ENCODE results near the gene MMRN2.
"Not testable (repeated sequence)": the region's sequence is repeated elsewhere in the genome, so short reads cannot be mapped to it uniquely, and the experiment has no call there.

The MMRN2 gene

DNA sequence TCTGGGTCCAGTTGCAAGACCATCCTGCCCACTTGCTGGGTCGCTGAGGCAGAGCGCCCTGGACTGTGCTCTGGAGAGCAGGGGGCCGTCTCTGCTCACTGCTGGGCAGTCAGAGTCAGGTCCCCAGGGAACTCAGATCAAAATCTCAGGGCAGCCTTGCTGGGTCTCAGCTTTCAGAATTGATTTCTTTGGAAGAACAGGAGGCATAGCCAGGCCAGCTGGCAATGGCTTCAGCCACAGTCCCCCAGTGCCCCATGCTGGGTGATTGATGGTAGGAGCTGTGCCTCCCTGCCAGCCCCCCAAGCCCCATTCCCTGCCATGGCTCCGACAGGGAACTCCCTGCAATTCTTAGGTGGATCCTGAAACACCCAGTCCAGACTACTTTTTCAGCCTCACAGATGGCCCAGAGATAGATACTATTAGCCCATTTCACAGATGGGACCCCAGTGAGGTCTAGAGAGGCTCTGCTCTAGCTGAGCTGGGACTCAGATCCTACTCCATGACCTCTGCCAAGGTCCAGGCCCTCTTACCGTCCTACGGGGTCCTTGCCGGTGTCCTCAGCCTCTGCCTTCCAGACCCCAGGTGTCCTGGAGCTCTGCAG, 467 bp downstream of the MMRN2 start:
- no peak for DNase-seq

DNA sequence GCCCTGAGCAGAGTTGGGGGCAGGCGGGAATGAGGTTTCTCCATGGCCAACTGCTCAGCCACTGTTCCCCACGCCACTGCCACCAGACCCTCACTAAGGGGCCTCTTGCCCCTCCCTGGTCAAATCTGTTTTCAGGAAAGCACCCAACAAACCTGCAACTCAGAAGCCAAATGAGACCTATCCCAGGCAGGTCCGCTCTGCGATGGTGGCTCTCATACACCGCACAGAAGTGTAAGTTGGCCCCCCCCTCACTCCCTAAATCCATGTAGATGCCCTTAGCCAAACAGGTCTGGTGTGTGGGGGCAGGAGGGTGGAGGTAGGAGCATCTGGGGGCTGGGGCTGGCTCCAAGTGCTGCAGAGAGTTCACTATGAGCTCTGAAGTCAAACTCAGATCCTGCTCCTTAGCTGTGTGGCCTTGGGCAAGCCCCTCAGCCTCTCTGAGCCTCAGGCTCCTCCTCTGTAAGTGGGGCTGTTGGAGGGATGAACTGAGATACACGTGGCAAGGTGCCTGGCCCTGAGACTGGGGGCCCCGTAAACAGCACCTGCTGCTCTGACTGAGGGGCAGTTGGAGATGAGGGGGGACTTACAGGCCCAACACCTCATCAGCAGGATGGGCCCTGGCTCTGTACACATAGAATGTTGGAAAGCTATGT, 1.1 kb downstream of the MMRN2 start:
- no peak for DNase-seq

DNA sequence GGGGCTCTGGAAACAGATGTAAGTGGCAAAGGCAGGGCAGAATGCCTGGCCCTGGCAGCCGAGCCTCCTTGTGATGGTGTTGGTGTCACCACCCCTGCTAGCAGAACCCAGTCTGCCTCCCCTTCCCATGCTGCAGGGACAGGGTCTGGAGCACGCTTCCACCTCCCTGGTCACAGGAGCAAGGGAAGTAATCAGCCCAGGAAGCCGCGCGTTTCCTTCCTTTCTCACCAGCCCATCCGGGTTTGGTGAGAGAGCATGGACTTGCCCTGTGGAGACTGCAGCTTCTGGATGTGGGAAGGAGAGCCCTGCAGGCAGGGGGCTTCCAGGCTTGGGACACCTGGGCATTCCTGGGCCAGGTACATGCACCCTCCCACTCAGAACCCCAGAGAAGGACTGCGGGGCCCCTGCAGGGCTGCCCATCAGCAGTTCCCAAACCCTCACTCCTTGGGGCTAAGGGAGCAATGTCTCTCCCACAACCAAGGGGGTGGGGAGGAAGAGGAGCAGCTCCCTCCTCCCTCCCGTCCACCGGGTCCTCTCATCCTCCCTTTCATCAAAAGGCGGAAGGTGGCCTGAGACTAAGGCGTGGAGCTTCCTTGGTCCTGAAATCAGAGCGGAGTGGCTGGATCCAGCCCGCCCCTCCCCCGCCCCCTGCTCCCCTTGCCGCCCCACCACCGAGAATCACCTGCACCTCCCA, 1.8 kb downstream of the MMRN2 start:
- DNase-seq, result no peak

DNA sequence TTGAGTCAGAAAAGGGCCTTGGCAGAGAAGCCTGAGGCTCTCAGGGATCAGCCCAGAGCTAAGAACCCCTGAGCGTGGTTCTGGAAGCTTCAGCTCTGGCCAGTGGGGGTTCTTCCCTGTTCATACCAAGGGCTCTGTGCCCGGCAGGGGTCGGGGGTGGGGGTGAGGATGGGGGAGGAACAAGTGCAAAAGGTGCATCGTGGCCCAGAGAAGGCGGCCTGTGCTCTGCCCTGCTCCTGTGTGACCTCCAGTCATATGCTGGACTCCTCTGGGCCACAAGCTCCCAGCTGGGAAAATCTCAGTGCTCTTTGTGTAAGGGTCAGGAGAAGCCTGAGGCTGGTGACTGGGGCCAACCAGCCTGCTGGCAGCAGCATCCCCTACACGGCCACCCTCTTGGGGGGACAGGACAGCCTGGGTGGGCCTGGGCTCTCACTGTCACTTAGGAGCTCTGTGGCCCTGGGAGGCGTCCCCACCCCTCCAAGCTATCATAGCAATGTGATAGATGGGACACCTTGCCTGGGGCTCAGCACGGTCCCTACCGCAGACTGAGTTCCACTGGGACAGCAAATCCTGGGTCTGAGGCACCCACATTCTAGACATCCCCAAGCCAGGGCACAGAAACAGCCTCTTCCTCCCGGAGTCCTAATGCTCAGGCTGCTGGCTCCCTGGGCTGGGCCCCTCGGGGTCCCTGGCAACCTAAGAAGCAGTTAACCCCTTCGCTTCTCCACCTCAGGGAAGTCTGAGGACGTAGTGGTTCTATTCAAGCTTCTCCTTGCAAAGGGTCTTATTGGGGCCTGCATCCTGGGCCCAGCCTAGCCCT, 2.5 kb downstream of the MMRN2 start:
- no peak for DNase-seq

DNA sequence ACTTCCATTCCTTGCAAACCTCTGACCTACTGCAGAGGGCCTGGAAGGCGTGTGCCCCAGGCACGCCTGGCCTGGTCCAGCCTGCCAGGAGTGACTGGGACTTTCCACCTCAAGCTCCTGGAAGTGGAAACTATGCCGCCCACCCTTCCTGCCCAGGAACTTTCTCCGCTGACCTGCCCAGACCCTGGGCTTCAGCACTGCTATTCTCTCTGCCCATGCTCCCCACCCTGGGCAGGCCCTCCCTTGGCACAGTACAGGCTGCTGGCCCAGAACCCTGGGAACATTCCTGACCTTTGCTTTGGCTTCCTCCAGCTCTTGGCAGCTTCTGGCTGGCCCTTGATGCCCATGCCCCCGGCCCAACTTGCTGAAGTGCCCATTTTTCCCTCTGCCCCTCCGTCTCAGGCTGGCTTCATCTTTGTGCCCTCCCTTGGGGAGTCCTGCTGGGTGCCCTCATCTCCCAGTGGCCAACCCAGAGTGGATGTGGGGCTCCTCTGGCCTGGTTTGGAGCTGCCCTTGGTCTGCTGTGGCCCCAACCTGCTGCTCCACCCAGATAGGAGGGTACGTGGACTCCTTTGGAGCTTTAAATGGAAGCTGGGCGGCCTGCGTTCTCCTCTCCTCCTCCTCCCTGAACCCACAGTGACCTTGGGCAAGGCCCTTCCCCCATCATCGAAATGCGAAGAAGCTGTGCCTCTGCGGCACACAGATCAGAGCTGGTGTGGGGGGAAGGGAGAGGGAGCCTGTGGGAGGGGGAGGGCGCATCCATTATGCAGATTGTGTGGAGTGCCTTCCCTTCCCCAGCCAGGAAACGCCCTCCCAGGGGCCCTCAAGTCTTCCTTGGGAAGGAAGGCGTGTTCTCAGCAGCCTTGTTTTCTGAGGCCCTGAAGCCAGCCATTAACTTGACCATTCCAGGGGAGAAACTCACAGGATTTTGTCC, 3.4 kb downstream of the MMRN2 start:
- DNase-seq, result no peak

DNA sequence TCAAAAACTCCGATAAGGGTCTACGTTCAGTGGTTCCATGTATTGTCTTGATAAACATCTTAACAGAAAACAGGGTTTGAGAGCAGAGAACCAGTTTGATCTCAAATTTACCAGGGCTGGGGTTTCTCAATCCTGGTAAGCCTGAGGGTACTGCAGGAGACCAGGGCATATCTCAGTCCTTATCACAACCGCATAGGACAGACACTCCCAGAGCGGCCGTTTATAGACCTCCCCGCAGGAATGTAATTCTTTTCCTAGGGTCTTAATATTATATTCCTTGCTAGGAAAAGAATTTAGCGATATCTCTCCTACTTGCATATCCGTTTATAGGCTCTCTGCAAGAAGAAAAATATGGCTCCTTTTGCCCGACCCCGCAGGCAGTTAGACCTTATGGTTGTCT, 4.7 kb downstream of the MMRN2 start:
- not testable (repeated sequence) for DNase-seq

DNA sequence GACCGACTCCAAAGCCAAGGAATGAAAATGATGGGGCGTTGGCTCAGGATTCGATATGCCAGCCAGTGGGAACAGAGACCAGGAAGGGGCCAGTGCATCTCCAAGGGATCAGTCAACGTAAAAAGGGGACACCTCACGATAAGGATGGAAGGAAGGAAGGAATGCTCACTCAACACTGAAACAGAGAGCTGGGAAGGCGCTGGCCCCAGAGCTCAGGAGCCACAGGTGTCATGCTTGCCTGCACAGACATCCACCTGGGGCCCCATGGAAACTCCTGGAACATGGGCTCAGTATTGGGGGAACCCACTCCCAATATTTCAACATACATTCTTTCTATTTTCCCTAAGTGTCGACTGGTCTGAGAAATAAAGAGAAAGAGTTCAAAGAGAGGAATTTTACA, 5.3 kb downstream of the MMRN2 start:
- DNase-seq, result no peak

DNA sequence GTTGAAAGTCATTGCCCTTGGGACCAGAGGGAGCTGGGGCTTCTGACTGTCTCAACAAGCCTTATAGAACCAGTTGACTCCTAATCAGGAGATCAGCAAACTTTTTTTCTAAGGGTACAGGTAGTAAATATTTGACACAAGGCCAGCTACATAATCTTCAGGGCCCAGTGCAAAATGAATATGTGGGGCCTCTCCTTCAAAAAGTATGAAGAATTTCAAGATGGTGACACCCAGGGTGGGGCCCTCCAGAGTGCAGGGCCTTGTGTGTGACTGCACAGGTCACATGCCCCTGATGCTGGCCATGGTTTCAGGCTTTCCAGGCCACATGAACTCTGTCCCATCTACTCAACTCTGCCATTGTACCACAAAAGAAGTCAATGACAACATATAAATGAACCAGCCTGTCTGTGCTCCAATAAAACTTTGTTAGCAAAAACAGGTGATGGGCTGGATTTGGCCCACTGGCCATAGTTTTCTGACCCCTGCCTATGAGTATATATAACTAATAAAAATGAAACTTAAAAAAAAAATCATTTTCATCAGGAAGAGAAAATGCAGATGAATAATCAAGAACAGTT, 6.1 kb downstream of the MMRN2 start:
- DNase-seq, result no peak

DNA sequence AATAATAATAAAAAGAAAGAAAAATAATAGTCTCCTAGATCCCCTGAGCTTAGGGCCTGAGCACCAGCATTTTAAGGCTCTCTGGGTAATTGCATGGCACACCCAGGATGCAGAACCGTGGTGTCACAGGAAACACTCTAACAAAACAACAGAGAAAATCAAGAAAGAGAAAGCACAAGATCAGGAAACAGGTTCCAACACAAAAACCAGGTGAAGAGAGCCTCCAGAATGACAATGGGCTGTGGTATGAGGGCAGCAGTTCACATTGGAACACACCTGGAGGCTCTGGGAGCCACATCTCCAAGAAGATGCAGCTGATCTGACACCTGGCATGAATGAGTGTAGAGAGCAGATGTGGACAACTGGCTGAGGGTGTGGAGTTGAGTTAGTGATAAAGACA, 7.1 kb downstream of the MMRN2 start:
- DNase-seq, result no peak

DNA sequence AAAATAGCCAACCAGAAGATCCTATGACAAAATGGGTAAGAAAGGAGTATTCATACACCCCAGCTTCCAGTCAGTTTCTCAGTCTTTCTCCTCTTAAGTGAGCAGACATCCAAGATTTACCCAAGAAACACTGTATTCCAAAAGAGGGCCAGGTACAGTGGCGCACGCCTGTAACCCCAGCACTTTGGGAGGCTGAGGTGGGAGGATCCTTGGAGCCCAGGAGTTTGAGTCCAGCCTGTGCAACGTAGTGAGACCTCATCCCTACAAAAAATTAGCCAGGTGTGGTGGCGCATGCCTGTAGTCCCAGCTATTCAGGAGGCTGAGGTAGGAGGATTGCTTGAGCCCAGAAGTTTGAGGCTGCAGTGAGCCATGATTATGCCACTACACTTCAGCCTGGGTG, 9.6 kb downstream of the MMRN2 start:
- DNase-seq, result not testable (repeated sequence)

DNA sequence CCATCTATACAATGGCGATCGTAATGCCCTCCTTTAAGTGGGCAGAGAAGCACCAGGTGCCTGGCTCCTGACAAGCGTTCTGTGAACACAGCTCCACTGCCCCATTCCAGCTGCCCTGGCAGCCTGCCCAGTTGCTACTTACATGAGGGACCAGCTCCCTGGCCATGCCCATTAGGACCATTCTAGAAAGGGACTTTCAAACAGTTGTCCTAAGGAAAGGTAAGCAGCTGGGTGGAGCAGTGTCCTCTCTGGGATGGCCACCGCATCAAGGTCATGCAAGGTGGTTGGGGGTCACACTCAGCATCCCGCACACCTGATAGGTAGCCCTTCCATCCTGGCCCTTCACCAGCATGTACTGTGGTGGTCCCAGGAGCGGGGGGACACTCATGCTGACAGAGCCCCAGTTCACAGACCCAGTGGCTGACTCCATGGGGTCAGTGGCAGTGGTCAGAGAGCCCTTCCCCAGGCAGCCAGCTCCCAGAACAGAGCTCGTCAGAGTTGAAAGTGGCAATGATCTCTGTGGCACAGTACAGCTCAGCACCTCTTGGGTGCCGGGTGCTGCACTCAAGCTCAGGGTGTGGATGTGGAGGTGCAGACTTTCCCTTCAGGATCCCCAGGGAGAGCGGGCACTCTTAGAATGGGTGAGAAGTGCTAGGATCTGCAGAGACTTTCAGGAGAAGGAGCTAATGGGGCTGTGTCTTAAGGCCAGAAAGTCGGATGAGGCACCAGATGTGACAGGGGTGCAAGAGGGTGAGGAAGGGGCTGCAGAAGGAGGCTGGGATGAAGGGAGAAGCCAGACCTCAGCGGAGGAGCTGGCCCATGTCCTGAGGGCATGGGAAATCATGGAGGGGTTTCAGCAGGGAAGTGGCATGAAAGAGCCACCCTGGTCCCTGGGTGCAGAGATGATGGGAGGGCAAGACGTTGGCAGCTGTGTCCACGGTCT, 10.9 kb downstream of the MMRN2 start:
- no peak for DNase-seq

DNA sequence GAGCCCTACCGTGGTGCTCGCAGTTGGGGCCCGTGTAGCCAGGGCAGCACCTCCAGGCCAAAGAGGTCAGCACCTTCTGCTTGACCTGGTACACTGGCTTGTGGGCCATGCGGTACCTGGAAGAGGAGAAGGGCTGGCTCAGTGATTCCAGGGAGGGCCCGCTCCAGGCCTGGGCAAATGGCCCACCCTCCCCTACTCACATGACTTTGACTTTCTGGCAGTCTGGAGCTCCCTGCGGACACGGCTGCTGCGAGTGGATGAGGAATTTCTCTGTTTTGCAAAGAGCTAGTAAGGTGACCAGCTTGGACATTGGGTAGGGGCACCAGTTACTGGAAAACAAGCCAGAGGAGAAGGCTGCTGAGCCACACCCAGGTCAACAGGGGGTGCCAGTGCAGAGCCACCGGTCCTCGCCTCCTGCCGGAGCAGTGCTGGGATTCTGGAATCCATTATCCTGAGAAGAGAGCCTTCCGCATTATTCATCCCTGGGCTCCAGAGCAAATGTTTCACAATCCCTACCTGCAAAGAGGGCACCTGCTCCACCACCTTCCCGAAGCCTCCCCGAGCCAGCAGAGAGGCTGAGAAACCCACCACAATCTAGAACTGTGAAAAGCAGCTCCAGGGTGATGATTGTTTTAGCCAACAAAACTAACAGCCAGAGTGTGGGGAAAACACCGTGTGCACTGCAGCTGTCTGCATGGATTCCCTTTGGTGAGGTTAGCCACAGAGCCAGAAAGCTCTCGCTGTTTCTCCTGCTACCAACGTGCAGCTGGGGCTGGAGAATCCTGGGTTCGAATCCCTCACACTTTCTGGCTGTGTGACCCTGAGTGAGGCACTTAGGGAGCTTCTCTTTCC, 11.8 kb downstream of the MMRN2 start:
- DNase-seq, result no peak

DNA sequence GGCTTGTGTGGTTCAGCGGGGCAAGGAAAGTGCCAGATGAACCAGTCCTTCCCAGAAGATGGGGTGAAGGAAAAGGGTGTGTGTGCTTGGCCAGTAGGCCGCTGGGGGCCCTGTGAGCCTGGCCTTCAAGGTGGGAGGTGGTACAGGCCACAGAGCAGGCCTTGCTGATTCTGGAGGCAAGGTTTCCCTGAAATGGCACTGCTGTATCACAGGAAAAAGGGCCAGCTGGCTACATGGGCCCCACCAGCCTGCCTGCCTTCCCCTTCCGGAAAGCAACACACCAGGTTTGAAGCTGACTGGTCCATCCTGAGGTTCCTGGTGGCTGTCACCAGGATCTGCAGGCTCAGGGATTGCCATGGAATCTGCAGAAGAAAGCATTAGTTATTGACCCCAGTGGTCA, 12.5 kb downstream of the MMRN2 start:
- DNase-seq, result no peak

DNA sequence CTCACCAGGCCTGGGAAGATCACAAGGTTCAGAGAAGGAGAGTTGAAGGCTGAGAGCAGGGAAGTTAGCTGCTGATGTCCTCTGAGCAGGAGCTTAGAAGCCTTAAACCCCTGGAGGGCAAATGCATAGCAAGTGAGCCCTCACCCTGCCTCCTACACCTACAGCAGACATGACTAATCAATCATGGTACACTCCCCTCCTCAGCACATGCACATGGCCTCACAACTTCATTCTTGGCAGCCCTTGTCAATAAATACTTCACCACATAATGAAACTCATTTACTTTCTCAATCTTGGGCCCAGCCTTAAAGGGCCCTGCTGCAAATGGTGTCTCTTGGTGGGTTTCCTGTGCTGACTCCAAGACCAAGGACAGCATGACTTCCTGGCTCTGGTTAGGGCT, 12.9 kb downstream of the MMRN2 start:
- DNase-seq, result no peak

DNA sequence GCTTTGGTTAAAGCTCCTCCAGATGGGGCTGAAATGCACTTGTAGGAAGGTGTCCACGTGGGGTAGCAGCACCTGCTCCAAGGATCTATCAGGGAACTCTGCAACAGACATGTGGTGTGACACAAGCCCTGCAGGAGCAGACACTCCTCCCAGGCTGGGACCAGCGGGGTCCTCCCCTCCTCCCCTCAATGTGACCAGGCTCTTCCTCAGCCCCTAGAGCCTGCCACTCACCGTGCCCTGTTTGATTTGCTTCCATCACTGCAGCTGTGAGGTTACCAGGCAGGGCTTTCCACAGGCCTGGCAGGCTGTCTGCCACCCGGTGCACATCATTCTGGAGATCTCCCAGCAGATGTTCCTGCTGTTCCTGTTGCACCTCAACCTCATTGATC, 13.4 kb downstream of the MMRN2 start:
- no peak for DNase-seq

DNA sequence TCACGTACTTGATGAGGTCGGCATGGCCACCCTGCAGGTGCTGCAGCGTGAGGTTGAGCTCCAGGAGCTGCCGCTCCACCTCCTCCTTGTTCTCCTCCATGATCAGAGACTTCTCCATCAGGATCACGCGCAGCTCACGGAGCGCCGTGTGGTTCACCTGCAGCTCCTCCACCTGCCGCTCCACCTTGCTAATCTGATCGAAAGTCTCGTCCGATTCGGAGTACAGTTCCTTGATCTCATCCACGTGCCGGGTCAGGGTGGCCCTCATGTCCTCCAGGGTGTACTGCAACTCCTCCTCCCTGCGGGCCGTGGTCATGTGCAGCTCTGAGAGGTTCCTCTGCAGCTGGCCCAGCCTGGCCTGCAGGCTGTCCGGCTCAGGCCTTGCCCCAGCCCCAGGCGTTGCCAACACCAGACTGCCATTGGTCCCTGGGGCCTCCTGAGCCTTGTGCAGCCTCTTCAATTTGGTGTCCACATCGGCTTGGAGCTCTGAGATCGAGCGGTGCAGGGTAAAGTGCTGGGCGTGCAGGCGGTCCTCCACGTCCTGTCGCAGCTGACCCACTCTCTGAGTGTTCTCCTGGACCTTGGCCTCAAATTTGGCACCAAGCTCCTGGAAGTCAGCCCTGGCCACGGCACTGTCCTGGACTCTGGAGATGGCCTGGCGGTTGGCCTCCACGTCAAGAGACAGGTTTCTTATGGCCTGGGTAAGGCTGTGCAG, 13.9 kb downstream of the MMRN2 start:
- DNase-seq, result no peak

DNA sequence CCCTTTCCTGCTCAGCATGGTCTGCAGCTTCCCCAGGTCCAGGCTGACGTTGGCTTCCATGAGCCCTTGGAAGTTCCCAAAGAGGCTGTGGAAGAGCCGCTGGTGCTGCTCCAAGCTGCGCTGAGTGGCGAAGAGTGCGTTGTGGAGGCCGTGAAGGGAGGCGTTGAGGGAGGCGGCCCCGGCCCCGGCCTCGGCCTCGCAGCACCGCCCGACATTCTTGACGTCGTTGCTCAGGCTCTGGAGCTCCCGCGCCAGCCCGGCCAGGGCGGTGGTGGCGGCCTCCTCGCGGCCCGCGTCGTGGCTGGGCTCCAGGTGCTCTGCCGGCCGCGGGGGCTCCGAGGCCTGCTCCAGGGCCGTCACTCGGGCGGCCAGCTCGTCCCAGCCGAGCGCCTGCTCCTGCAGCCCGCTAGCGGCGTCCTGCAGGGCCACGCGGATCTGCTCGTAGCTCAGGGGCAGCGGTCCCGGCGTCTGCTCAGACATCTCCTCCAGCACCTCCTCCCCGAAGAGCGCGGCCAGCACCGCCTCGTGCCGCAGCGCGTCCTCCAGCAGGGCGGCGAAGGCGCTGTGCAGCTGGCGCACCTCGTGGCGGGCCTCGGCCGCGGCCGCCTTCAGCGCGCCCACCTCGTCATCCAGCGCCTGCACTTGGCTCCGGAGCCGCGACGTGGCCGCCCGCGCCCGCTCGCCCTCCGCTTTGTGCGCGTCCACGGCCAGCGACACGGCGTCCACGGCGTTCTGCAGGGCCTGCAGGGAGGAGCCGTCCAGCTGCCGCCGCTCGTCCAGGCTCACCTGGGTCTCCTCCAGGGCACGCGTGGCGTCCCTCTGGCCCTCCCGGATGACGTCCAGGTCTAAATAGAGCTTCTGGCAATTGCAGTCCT, 14.7 kb downstream of the MMRN2 start:
- no peak for DNase-seq

DNA sequence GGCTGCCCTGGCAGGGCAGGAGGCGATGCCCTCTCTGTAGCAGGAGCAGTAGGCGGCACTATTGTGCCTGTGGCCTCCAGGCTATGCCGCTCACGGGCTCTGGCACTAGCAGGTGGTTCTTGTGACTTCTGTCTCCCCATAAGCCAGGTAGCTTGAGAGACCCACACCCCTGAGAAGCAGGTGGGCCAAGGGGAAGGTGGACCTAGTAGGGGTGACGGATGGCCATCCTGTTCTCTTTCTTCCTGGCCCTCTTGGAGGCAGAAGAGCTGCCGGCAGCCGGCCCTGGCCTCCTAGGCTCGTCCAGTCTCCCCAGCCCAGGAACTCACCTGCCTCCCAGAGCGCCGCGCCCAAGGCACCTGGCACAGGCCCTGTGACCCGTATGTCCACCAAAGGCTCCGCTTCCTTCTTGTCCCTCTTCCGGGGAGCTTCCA, 15.4 kb downstream of the MMRN2 start:
- no peak for DNase-seq
